Caco-2 (cell line): ENCODE measurements around the gene CCL4L2. TPM values are rescaled to one million over a fixed set of nuclear protein-coding genes. Genes with fewer than 3 reads are reported as not detected.
"Not testable (repeated sequence)": the region's sequence is repeated elsewhere in the genome, so short reads cannot be mapped to it uniquely, and the experiment has no call there.

ENCODE experiments used
- BruUV-seq: library from RNA; stranded (reverse); fragments of 400-500 nt; replicated peaks from 2 replicates; lab custom pipeline; 2021; lab: Mats Ljungman, UMichigan
- CTCF ChIA-PET: fragments of 300-600 bp; sonication (Branson Sonifier 250); formaldehyde crosslinking; loops from one replicate; lab custom pipeline; 2022; ENCODE audit warnings: antibody characterized with exemption; lab: Charles Lee
- POLR2A ChIA-PET: fragments of 300-600 bp; sonication (Branson Sonifier 250); formaldehyde crosslinking; loops from one replicate; lab custom pipeline; 2022; ENCODE audit warnings: antibody characterized with exemption; lab: Charles Lee
- DNase-seq, 2 experiments: peaks; one replicate each; pipeline versions ENCODE4 v3.0.0 to v3.0.0-alpha.2; 2020 to 2022
- H3K27me3 ChIP-seq: replicated peaks from 2 replicates; pipeline ENCODE4 v1.6.0; 2011; ENCODE audit warnings: low read length; ENCODE audit not compliant: control insufficient read depth, insufficient read depth
- H3K36me3 ChIP-seq: 2 replicates; pipeline ENCODE4 v1.5.1; 2011; ENCODE audit warnings: low read length; ENCODE audit not compliant: control insufficient read depth, insufficient read depth
- H3K4me1 ChIP-seq: fragments of 250-450 bp; sonication (Bioruptor Pico); 2 replicates; pipeline ENCODE4 v1.5.1; 2020; ENCODE audit warnings: mild to moderate bottlenecking
- H3K4me3 ChIP-seq: 2 replicates; pipeline ENCODE4 v1.5.1; 2011; ENCODE audit warnings: low read depth, mild to moderate bottlenecking, control low read depth, low read length
- H3K9me3 ChIP-seq: fragments of 250-450 bp; sonication (Bioruptor Pico); 2 replicates; pipeline ENCODE4 v1.5.1; 2020; ENCODE audit warnings: mild to moderate bottlenecking, moderate library complexity
- H3K27ac Mint-ChIP-seq: one replicate; pipeline ENCODE4 v1.8.0; 2022; ENCODE audit warnings: mixed read lengths; ENCODE audit not compliant: unreplicated experiment
- H3K27me3 Mint-ChIP-seq: one replicate; pipeline ENCODE4 v1.8.0; 2022; ENCODE audit warnings: mixed read lengths; ENCODE audit not compliant: insufficient read depth, unreplicated experiment
- H3K36me3 Mint-ChIP-seq: one replicate; pipeline ENCODE4 v1.8.0; 2022; ENCODE audit warnings: mild to moderate bottlenecking, mixed read lengths; ENCODE audit not compliant: insufficient read depth, unreplicated experiment
- H3K4me1 Mint-ChIP-seq: one replicate; pipeline ENCODE4 v1.8.0; 2022; ENCODE audit warnings: low read depth, mixed read lengths; ENCODE audit not compliant: unreplicated experiment
- H3K4me3 Mint-ChIP-seq: one replicate; pipeline ENCODE4 v1.8.0; 2022; ENCODE audit warnings: mild to moderate bottlenecking, moderate library complexity, mixed read lengths; ENCODE audit not compliant: unreplicated experiment
- H3K9me3 Mint-ChIP-seq: one replicate; pipeline ENCODE4 v1.8.0; 2022; ENCODE audit warnings: mixed read lengths; ENCODE audit not compliant: unreplicated experiment
- intact Hi-C: fragments of 100-400 bp; cut with micrococcal nuclease; formaldehyde crosslinking; loops from one replicate; pipeline ENCODE4 v1.10.0; 2022; ENCODE audit not compliant: unreplicated experiment
- total RNA-seq: library from RNA; stranded (reverse); gene quantifications from 2 replicates; pipeline ENCODE4 v1.2.3, GENCODE V29; 2022
- TF ChIP-seq, protein P1 (sequence below), 2 experiments: fragments of 200-600 bp in 1 of 2; IDR thresholded peaks; 1 replicate in 1 of 2; 2 replicates in 1 of 2; pipeline versions ENCODE4 v1.5.1 to v1.8.0; 2011 to 2022; ENCODE audit warnings: antibody characterized with exemption in 1 of 2, control low read depth in 1 of 2, inconsistent platforms in 1 of 2, low read depth in 1 of 2, low read length in 1 of 2, mild to moderate bottlenecking in 1 of 2, moderate library complexity in 1 of 2; ENCODE audit not compliant: insufficient read depth in 1 of 2, severe bottlenecking in 1 of 2, unreplicated experiment in 1 of 2

The CCL4L2 gene
- total RNA-seq, 1 experiment from 2014 or later: not detected

DNA sequence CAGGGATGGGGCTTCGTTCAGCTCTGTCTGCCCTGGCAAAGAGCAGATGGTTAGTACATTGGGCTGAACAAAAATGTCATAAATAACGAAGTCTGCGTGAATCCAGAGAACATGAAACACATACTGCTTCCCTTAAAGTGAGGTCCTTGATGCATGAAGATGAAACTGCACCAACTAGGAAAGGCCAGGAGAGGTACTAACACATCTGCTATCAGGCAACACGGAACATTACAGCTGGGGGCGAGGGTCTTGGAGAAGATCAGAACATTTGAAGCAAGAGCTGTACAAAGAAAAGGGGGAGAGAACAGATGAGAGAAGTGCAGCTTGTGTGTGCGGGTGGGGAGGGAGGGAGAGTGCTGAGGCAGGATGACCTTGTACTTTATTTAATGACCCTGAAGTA is 3.5 kb upstream of the CCL4L2 start:
- H3K9me3 Mint-ChIP-seq, H3K4me3 Mint-ChIP-seq, H3K36me3 Mint-ChIP-seq, H3K27me3 ChIP-seq, H3K4me1 Mint-ChIP-seq, intact Hi-C loops, H3K36me3 ChIP-seq, H3K27ac Mint-ChIP-seq, H3K4me1 ChIP-seq, DNase-seq, CTCF ChIA-PET, POLR2A ChIA-PET, BruUV-seq, H3K4me3 ChIP-seq, H3K9me3 ChIP-seq: not testable (repeated sequence)
- peaks cover 28% of the 10 kb centered on the region for H3K27me3 Mint-ChIP-seq

DNA sequence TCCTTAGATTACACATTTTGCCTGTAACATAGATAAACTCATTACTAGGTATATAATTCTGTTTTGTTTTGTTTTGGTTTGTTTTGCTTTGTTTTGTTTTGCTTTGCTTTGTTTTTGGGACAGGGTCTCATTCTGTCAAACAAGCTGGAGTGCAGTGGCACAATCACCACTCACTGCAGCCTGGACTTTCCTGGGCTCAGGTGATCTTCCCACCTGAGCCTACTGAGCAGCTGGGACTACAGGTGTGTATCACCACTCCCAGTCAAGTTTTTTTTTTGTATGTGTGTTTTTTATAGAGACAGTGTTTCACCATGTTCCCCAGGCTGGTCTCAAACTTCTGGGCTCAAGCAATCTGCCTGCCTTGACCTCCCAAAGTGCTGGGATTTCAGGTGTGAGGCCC is 1.3 kb upstream of the CCL4L2 start:
- Histone ChIP-seq H3K9me3 (no peaks in the 10 kb centered on the region), H3K4me3 (no peak overlapping the region), H3K4me1 (no peaks in the 10 kb centered on the region), H3K36me3 (no peaks in the 10 kb centered on the region), H3K27me3 (0 out of 2 replicates have a peak, but pooled peaks cover 1% of the 10 kb centered on the region)
- ChIA-PET CTCF (interaction anchor here (1.3 kb wide), 1 partner anchor 274 kb away, joined by 3 read pairs; no protein-coding TSS in a partner anchor), POLR2A (no interaction called here)
- Mint-ChIP-seq H3K27ac (no peak overlapping the region), H3K4me3 (no peak overlapping the region), H3K4me1 (no peaks in the 10 kb centered on the region), H3K27me3 (peaks cover 32% of the 10 kb centered on the region), H3K36me3 (no peaks in the 10 kb centered on the region), H3K9me3 (no peaks in the 10 kb centered on the region)
- TF ChIP-seq, protein P1, sequence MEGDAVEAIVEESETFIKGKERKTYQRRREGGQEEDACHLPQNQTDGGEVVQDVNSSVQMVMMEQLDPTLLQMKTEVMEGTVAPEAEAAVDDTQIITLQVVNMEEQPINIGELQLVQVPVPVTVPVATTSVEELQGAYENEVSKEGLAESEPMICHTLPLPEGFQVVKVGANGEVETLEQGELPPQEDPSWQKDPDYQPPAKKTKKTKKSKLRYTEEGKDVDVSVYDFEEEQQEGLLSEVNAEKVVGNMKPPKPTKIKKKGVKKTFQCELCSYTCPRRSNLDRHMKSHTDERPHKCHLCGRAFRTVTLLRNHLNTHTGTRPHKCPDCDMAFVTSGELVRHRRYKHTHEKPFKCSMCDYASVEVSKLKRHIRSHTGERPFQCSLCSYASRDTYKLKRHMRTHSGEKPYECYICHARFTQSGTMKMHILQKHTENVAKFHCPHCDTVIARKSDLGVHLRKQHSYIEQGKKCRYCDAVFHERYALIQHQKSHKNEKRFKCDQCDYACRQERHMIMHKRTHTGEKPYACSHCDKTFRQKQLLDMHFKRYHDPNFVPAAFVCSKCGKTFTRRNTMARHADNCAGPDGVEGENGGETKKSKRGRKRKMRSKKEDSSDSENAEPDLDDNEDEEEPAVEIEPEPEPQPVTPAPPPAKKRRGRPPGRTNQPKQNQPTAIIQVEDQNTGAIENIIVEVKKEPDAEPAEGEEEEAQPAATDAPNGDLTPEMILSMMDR (IDR thresholded peaks at IDR 0.05; ENCODE audit: insufficient read depth in 1 of 2, low read depth in 1 of 2, low read length in 1 of 2, severe bottlenecking in 1 of 2, unreplicated experiment in 1 of 2): no peak
- intact Hi-C loops: no loop called here
- DNase-seq: no peak
- BruUV-seq: no TSS peak

DNA sequence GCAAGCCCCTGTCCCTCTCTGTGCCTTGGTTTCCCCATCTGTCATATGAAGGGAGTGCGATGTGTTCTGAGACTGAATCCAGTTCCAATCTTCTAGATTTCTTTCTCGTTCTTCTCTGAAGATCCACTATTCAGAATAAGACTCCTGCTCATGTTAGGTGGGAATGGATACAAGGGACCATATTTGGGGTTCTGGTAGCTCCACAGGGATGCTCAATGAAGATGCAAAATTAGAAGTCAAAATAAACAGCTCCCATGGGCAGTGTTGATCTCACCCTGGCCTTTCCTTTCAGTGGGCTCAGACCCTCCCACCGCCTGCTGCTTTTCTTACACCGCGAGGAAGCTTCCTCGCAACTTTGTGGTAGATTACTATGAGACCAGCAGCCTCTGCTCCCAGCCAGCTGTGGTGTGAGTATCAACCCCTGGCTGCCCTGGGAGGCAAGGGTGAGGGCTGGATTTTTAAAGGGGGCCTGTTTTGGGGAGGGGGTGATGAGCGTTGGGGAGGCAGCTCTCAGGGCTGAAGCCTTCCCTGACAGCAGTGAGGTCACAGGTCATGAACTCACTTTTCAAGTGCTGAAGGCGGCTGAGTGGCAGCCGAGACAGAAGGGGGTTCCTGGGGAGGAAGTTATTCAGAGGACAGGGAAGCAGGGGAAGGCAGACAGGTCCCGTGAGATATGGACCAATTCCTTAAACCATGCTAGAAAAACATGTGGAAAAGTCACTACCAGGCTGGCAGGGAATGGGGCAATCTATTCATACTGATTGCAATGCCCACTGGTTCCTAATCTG is 815 bp downstream of the CCL4L2 start:
- H3K36me3 ChIP-seq, H3K4me1 ChIP-seq, H3K9me3 Mint-ChIP-seq, intact Hi-C loops, POLR2A ChIA-PET, CTCF ChIA-PET, H3K4me3 ChIP-seq, H3K27ac Mint-ChIP-seq, H3K36me3 Mint-ChIP-seq, H3K9me3 ChIP-seq, DNase-seq, H3K4me1 Mint-ChIP-seq, BruUV-seq, H3K4me3 Mint-ChIP-seq, H3K27me3 ChIP-seq: not testable (repeated sequence)
- H3K27me3 Mint-ChIP-seq: peaks cover 30% of the 10 kb centered on the region

DNA sequence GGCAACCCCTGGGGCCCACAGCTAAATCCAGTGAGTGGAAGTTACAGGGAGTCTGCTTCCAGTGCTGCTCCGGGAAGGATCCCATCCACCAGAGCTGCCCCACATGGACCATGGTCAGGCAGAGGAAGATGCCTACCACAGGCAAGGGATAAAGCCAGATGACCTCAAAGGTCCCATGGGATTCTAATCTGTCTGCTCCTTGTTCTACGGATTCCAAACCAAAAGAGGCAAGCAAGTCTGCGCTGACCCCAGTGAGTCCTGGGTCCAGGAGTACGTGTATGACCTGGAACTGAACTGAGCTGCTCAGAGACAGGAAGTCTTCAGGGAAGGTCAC is 1.4 kb downstream of the CCL4L2 start:
- no peaks in the 10 kb centered on the region for H3K9me3 ChIP-seq
- POLR2A ChIA-PET: no interaction called here
- no peak for DNase-seq
- H3K27ac Mint-ChIP-seq: no peak overlapping the region
- BruUV-seq: no TSS peak
- H3K4me1 Mint-ChIP-seq: no peaks in the 10 kb centered on the region
- no peak overlapping the region for H3K4me3 Mint-ChIP-seq
- no peaks in the 10 kb centered on the region for H3K9me3 Mint-ChIP-seq
- H3K36me3 Mint-ChIP-seq: no peaks in the 10 kb centered on the region
- H3K27me3 Mint-ChIP-seq: peaks cover 26% of the 10 kb centered on the region
- intact Hi-C loops: no loop called here
- no peaks in the 10 kb centered on the region for H3K4me1 ChIP-seq
- CTCF ChIA-PET: no interaction called here
- H3K4me3 ChIP-seq: no peak overlapping the region
- H3K27me3 ChIP-seq: peaks cover 1% of the 10 kb centered on the region; the same call in 1 of the 2 replicates
- H3K36me3 ChIP-seq: no peaks in the 10 kb centered on the region
- TF ChIP-seq, protein P1 (IDR thresholded peaks at IDR 0.05; ENCODE audit: insufficient read depth in 1 of 2, low read depth in 1 of 2, low read length in 1 of 2, severe bottlenecking in 1 of 2, unreplicated experiment in 1 of 2): no peak
